Astrocyte (in vitro differentiated cells and primary cell): ENCODE measurements around the gene ATP2B3. TPM values are rescaled to one million over a fixed set of nuclear protein-coding genes. Genes with fewer than 3 reads are reported as not detected.

ENCODE experiments used
- DNase-seq: peaks from one replicate; pipeline ENCODE4 v3.0.0-alpha.2; 2010; ENCODE audit warnings: low read depth
- FAIRE-seq: peaks from 2 replicates; lab custom pipeline; 2011; peaks lifted over from hg19 to GRCh38; lab: Jason Lieb, UNC
- H2AFZ ChIP-seq: 2 replicates; pipeline ENCODE4 v1.6.0; 2012; ENCODE audit warnings: low read depth, low read length, inconsistent platforms
- H3K27ac ChIP-seq: 2 replicates; pipeline ENCODE4 v1.5.1; 2011; ENCODE audit warnings: low read depth, low read length, inconsistent platforms
- H3K27me3 ChIP-seq: 2 replicates; pipeline ENCODE4 v1.6.0; 2011; ENCODE audit warnings: low read length, inconsistent platforms; ENCODE audit not compliant: insufficient read depth
- H3K36me3 ChIP-seq: 2 replicates; pipeline ENCODE4 v1.5.1; 2011; ENCODE audit warnings: low read length, inconsistent platforms; ENCODE audit not compliant: insufficient read depth
- H3K4me1 ChIP-seq: 2 replicates; pipeline ENCODE4 v1.5.1; 2011; ENCODE audit warnings: low read length, inconsistent platforms; ENCODE audit not compliant: insufficient read depth
- H3K4me2 ChIP-seq: 2 replicates; pipeline ENCODE4 v1.6.0; 2012; ENCODE audit warnings: low read length, inconsistent platforms
- H3K4me3 ChIP-seq: 2 replicates; pipeline ENCODE4 v1.5.1; 2011; ENCODE audit warnings: low read depth, mild to moderate bottlenecking, low read length, inconsistent platforms; ENCODE audit not compliant: insufficient read depth
- H3K79me2 ChIP-seq: 2 replicates; pipeline ENCODE4 v1.6.0; 2012; ENCODE audit warnings: mild to moderate bottlenecking, low read length, inconsistent platforms; ENCODE audit not compliant: insufficient read depth
- H3K9ac ChIP-seq: 2 replicates; pipeline ENCODE4 v1.6.0; 2012; ENCODE audit warnings: mild to moderate bottlenecking, low read length, inconsistent platforms
- H3K9me3 ChIP-seq: 2 replicates; pipeline ENCODE4 v1.5.1; 2012; ENCODE audit warnings: low read depth, mild to moderate bottlenecking, low read length, inconsistent platforms; ENCODE audit not compliant: insufficient read depth
- H4K20me1 ChIP-seq: 2 replicates; pipeline ENCODE4 v1.6.0; 2012; ENCODE audit warnings: low read length, inconsistent platforms; ENCODE audit not compliant: insufficient read depth
- H3K27ac Mint-ChIP-seq: one replicate; pipeline ENCODE4 v1.8.0; 2021; ENCODE audit warnings: mild to moderate bottlenecking, mixed read lengths; ENCODE audit not compliant: unreplicated experiment
- H3K27me3 Mint-ChIP-seq: one replicate; pipeline ENCODE4 v1.8.0; 2021; ENCODE audit warnings: low read depth, mixed read lengths; ENCODE audit not compliant: unreplicated experiment
- H3K36me3 Mint-ChIP-seq: one replicate; pipeline ENCODE4 v1.8.0; 2021; ENCODE audit warnings: low read depth, mixed read lengths; ENCODE audit not compliant: unreplicated experiment
- H3K4me1 Mint-ChIP-seq: one replicate; pipeline ENCODE4 v1.8.0; 2021; ENCODE audit warnings: low read depth, mixed read lengths; ENCODE audit not compliant: unreplicated experiment
- H3K4me3 Mint-ChIP-seq: one replicate; pipeline ENCODE4 v1.8.0; 2021; ENCODE audit warnings: mild to moderate bottlenecking, moderate library complexity, mixed read lengths; ENCODE audit not compliant: unreplicated experiment
- H3K9me3 Mint-ChIP-seq: one replicate; pipeline ENCODE4 v1.8.0; 2021; ENCODE audit warnings: mild to moderate bottlenecking, mixed read lengths; ENCODE audit not compliant: unreplicated experiment
- EZH2 ChIP-seq: IDR thresholded peaks from 2 replicates; pipeline ENCODE4 v1.6.1; 2012; ENCODE audit warnings: mild to moderate bottlenecking, low read length, inconsistent platforms; ENCODE audit not compliant: insufficient read depth
- total RNA-seq: library from RNA; stranded (reverse); gene quantifications from 2 replicates; pipeline ENCODE4 v1.2.1, GENCODE V29; 2021
- TF ChIP-seq, protein P1 (sequence below): IDR thresholded peaks from 2 replicates; pipeline ENCODE4 v1.5.1; 2011; ENCODE audit warnings: low read depth, mild to moderate bottlenecking, inconsistent platforms, low read length, moderate library complexity; ENCODE audit not compliant: insufficient read depth

The ATP2B3 gene
- total RNA-seq, 1 donor from 2014 or later: 0.52 TPM

DNA sequence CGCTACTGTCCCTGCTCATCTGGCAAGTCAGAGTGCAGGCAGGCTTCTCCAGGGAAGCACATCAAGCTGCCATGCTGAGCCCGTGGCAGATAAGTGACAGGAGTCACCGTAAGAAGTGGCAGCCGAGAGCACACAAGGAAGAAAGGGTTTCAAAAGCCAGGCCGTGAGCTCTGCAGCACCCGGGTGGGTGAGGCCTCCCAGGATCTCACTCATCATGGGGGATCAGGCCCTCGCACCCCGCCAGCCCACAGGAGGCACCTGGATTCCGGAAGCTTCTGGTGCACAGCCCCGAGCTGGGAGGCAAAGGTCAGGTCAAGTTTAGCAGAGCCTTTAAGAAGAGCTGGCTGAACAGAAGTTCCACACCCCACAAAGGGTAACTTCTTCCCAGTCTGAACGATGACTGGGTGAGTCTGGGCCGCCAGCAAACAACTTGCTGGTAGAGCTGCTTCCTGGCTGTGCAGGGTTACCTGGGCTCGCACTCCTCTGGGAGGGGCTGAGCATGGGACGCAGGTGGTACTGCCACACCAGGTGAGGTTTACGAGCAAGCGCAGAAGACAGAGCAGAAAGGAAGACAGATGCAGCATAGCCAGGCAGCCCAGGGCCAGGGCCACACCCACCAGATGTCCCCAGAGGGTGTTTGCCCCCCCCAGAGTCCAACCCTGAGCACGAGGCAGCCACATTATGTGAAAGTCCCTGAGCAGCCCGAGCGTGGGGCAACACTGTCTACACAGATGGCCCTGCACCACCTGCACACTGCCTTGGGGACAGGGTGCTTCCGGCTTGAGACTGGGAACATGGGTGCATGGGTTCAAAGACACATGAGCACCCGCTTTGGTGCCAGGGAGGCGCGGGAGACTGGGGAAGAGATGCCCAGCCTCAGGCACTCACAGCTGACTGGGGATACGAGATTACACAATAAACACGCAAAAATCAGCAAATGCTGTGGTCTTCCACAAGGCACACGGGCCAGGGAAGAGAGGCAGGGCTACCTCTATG, 73.8 kb downstream of the ATP2B3 start:
- H3K9ac ChIP-seq: no peak overlapping the region
- FAIRE-seq (no peak), DNase-seq (no peak)
- no peak overlapping the region for H3K27ac Mint-ChIP-seq
- H3K4me3 ChIP-seq: no peak overlapping the region
- TF ChIP-seq, protein P1, sequence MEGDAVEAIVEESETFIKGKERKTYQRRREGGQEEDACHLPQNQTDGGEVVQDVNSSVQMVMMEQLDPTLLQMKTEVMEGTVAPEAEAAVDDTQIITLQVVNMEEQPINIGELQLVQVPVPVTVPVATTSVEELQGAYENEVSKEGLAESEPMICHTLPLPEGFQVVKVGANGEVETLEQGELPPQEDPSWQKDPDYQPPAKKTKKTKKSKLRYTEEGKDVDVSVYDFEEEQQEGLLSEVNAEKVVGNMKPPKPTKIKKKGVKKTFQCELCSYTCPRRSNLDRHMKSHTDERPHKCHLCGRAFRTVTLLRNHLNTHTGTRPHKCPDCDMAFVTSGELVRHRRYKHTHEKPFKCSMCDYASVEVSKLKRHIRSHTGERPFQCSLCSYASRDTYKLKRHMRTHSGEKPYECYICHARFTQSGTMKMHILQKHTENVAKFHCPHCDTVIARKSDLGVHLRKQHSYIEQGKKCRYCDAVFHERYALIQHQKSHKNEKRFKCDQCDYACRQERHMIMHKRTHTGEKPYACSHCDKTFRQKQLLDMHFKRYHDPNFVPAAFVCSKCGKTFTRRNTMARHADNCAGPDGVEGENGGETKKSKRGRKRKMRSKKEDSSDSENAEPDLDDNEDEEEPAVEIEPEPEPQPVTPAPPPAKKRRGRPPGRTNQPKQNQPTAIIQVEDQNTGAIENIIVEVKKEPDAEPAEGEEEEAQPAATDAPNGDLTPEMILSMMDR: no peak
- TF ChIP-seq EZH2: no peak
- H3K27me3 Mint-ChIP-seq: no peaks in the 10 kb centered on the region
- no peak overlapping the region for H3K27ac ChIP-seq
- peaks cover 9% of the 10 kb centered on the region for H4K20me1 ChIP-seq
- H3K36me3 Mint-ChIP-seq: peaks cover 3% of the 10 kb centered on the region
- H3K79me2 ChIP-seq: peaks cover 4% of the 10 kb centered on the region
- H3K27me3 ChIP-seq: no peaks in the 10 kb centered on the region
- H3K4me1 Mint-ChIP-seq: no peaks in the 10 kb centered on the region
- no peak overlapping the region for H2AFZ ChIP-seq
- H3K4me3 Mint-ChIP-seq: no peak overlapping the region
- no peaks in the 10 kb centered on the region for H3K4me1 ChIP-seq
- H3K9me3 Mint-ChIP-seq: no peaks in the 10 kb centered on the region
- H3K36me3 ChIP-seq: no peaks in the 10 kb centered on the region
- no peak overlapping the region for H3K4me2 ChIP-seq
- no peaks in the 10 kb centered on the region for H3K9me3 ChIP-seq

DNA sequence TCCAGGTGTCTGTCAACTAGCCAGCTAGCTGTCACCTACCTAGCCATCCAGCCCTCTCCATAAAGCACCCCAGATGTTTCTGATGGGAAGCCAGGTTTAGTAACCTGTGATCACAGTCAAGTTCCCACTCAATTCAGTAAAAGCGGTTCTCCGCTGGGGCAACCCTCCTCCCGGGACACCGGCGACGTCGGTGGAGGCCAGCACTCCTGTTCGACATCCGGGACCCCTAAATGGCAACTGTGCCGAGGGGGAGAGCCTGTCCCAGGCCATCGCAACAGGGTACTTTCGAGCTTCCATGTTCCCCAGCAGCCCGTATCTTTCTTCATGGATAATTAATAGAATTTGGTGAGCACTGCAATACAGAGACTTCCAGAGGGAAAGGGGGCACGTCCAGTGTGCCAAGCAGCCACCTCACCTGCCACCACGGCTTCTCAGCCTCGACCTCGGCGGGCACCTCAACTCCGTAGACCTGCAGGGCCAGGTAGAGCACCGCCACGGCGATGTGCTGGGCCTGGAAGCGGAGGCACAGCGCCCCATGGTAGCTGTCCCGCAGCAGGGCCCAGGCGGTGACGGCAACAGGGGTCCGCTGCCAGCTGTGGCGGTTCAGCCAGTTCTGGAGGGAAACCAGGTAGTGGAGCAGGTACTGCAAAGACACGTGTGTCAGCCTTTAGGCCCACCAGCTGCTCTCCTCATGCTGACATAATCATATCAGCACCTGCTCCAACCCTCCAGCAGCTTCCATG, 74.8 kb downstream of the ATP2B3 start:
- peaks cover 3% of the 10 kb centered on the region for H3K36me3 Mint-ChIP-seq
- H3K9me3 Mint-ChIP-seq: no peaks in the 10 kb centered on the region
- Histone ChIP-seq H3K27me3 (no peaks in the 10 kb centered on the region), H3K27ac (no peak overlapping the region), H3K36me3 (no peaks in the 10 kb centered on the region), H3K9me3 (no peaks in the 10 kb centered on the region), H4K20me1 (peaks cover 19% of the 10 kb centered on the region), H3K4me2 (no peak overlapping the region), H3K79me2 (peaks cover 14% of the 10 kb centered on the region), H3K4me1 (no peaks in the 10 kb centered on the region), H2AFZ (no peak overlapping the region), H3K9ac (no peak overlapping the region), H3K4me3 (no peak overlapping the region)
- no peaks in the 10 kb centered on the region for H3K27me3 Mint-ChIP-seq
- no peak overlapping the region for H3K4me3 Mint-ChIP-seq
- no peak overlapping the region for H3K27ac Mint-ChIP-seq
- FAIRE-seq (no peak), DNase-seq (no peak)
- TF ChIP-seq EZH2: no peak
- TF ChIP-seq, protein P1: no peak
- no peaks in the 10 kb centered on the region for H3K4me1 Mint-ChIP-seq
